H1 (cell line): ENCODE data around the gene SLC48A1. TPM values are rescaled to one million over a fixed set of nuclear protein-coding genes. Genes with fewer than 3 reads are reported as not detected.

Experiments
- CTCF ChIA-PET: fragments of 300-600 bp; sonication (Branson Sonifier 250); formaldehyde crosslinking; loops from one replicate; lab custom pipeline; 2021; ENCODE audit not compliant: partially characterized antibody; lab: Charles Lee
- POLR2A ChIA-PET: fragments of 300-600 bp; sonication (Branson Sonifier 250); formaldehyde crosslinking; loops from one replicate; lab custom pipeline; 2021; ENCODE audit warnings: inconsistent platforms; ENCODE audit not compliant: partially characterized antibody; lab: Charles Lee
- DNase-seq, 2 experiments: peaks; one replicate each; pipeline versions ENCODE4 v3.0.0 to v3.0.0-alpha.2; 2010 to 2022; ENCODE audit warnings: low spot score in 2 of 2, low read depth in 1 of 2, mixed read lengths in 1 of 2
- FAIRE-seq: peaks from 2 replicates; lab custom pipeline; 2011; peaks lifted over from hg19 to GRCh38; lab: Jason Lieb, UNC
- H2AFZ ChIP-seq: 2 replicates; pipeline ENCODE4 v1.8.1; 2012; ENCODE audit warnings: low read length, inconsistent platforms
- H2AK5ac ChIP-seq: 2 replicates; pipeline ENCODE4 v1.6.1; 2013; ENCODE audit warnings: low read depth, low read length
- H2BK120ac ChIP-seq: replicated peaks from 2 replicates; pipeline ENCODE3; 2013; ENCODE audit warnings: low read depth, low read length, inconsistent platforms
- H2BK12ac ChIP-seq: 2 replicates; pipeline ENCODE4 v1.6.1; 2013; ENCODE audit warnings: low read depth, low read length
- H2BK15ac ChIP-seq: 2 replicates; pipeline ENCODE4 v1.6.1; 2013; ENCODE audit warnings: low read length
- H2BK20ac ChIP-seq: 2 replicates; pipeline ENCODE4 v1.6.1; 2013; ENCODE audit warnings: low read length
- H2BK5ac ChIP-seq: 2 replicates; pipeline ENCODE4 v1.6.1; 2013; ENCODE audit warnings: low read depth, low read length
- H3K14ac ChIP-seq: 2 replicates; pipeline ENCODE4 v1.6.1; 2013; ENCODE audit warnings: inconsistent platforms; ENCODE audit not compliant: insufficient read length
- H3K18ac ChIP-seq: 2 replicates; pipeline ENCODE4 v1.6.1; 2013; ENCODE audit warnings: low read length; ENCODE audit errors: extremely low read depth
- H3K23ac ChIP-seq: 2 replicates; pipeline ENCODE4 v1.6.1; 2013; ENCODE audit warnings: inconsistent platforms; ENCODE audit not compliant: insufficient read length
- H3K23me2 ChIP-seq: 2 replicates; pipeline ENCODE4 v1.6.1; 2013; ENCODE audit warnings: low read depth, low read length
- H3K27ac ChIP-seq: 2 replicates; pipeline ENCODE4 v1.6.1; 2011; ENCODE audit warnings: low read depth, low read length, inconsistent platforms
- H3K27me3 ChIP-seq, 4 experiments: replicated peaks in 1 of 4; 1 replicate in 1 of 4; 2 replicates in 3 of 4; pipeline versions ENCODE4 v1.6.1 to v1.8.1; 2011 to 2013; ENCODE audit warnings: low read length in 3 of 4, mild to moderate bottlenecking in 3 of 4, inconsistent platforms in 2 of 4, mixed read lengths in 2 of 4, moderate library complexity in 1 of 4; ENCODE audit not compliant: control insufficient read depth in 3 of 4, insufficient read depth in 3 of 4; ENCODE audit errors: extremely low read depth in 1 of 4
- H3K36me3 ChIP-seq, 4 experiments: 2 replicates each; pipeline versions ENCODE4 v1.6.1 to v1.8.1; 2011 to 2013; ENCODE audit warnings: mild to moderate bottlenecking in 4 of 4, low read length in 3 of 4, moderate library complexity in 2 of 4, control low read depth in 1 of 4, inconsistent platforms in 1 of 4; ENCODE audit not compliant: insufficient read depth in 4 of 4, control insufficient read depth in 2 of 4
- H3K4ac ChIP-seq: replicated peaks from 2 replicates; pipeline ENCODE3; 2013; ENCODE audit warnings: low read length, low read depth, mixed read lengths, inconsistent platforms; ENCODE audit not compliant: insufficient read length
- H3K4me1 ChIP-seq, 4 experiments: replicated peaks in 1 of 4; 1 replicate in 1 of 4; 2 replicates in 3 of 4; pipeline versions ENCODE4 v1.6.1 to v1.8.1; 2011 to 2013; ENCODE audit warnings: low read length in 3 of 4, inconsistent platforms in 2 of 4, mixed read lengths in 1 of 4; ENCODE audit not compliant: insufficient read depth in 4 of 4, control insufficient read depth in 3 of 4
- H3K4me2 ChIP-seq, 2 experiments: 2 replicates each; pipeline versions ENCODE4 v1.6.1 to v1.8.1; 2011 to 2013; ENCODE audit warnings: low read depth in 2 of 2, low read length in 2 of 2, control low read depth in 1 of 2, inconsistent platforms in 1 of 2, mild to moderate bottlenecking in 1 of 2; ENCODE audit not compliant: insufficient read depth in 1 of 2
- H3K4me3 ChIP-seq, 4 experiments: fragments of 200-600, 300-600 bp in 1 of 4; sonication (generic), shearing (Covaris generic), sonication (Bioruptor Twin) in 1 of 4; 2 replicates each; pipeline versions ENCODE4 v1.5.1 to v1.8.1; 2011 to 2016; ENCODE audit warnings: low read length in 4 of 4, low read depth in 3 of 4, control low read depth in 2 of 4, inconsistent platforms in 2 of 4, mild to moderate bottlenecking in 2 of 4, mixed read lengths in 1 of 4, moderate library complexity in 1 of 4; ENCODE audit not compliant: insufficient read depth in 2 of 4; ENCODE audit errors: extremely low read depth in 1 of 4
- H3K56ac ChIP-seq: replicated peaks from 2 replicates; pipeline ENCODE3; 2013; ENCODE audit warnings: low read depth, mild to moderate bottlenecking, mixed read lengths, low read length, inconsistent platforms; ENCODE audit not compliant: insufficient read length
- H3K79me1 ChIP-seq: 2 replicates; pipeline ENCODE4 v1.6.1; 2013; ENCODE audit warnings: low read depth, low read length, control low read depth
- H3K79me2 ChIP-seq, 2 experiments: 2 replicates each; pipeline versions ENCODE4 v1.6.1 to v1.8.1; 2012 to 2013; ENCODE audit warnings: low read length in 2 of 2, mild to moderate bottlenecking in 2 of 2, inconsistent platforms in 1 of 2; ENCODE audit not compliant: insufficient read depth in 2 of 2, control insufficient read depth in 1 of 2
- H3K9ac ChIP-seq, 4 experiments: replicated peaks in 1 of 4; 1 replicate in 1 of 4; 2 replicates in 3 of 4; pipeline versions ENCODE4 v1.6.1 to v1.8.1; 2011 to 2013; ENCODE audit warnings: low read depth in 3 of 4, low read length in 3 of 4, control low read depth in 2 of 4, mild to moderate bottlenecking in 2 of 4, moderate library complexity in 2 of 4, inconsistent platforms in 1 of 4; ENCODE audit errors: extremely low read depth in 1 of 4
- H3K9me3 ChIP-seq, 2 experiments: 2 replicates each; pipeline versions ENCODE4 v1.6.1 to v1.8.1; 2012 to 2013; ENCODE audit warnings: mild to moderate bottlenecking in 2 of 2, moderate library complexity in 2 of 2, control low read depth in 1 of 2, inconsistent platforms in 1 of 2, low read depth in 1 of 2, low read length in 1 of 2, mixed read lengths in 1 of 2; ENCODE audit not compliant: insufficient read depth in 2 of 2
- H4K20me1 ChIP-seq, 2 experiments: replicated peaks in 1 of 2; 2 replicates each; pipeline versions ENCODE3 to v1.8.1; 2011 to 2013; ENCODE audit warnings: inconsistent platforms in 2 of 2, low read length in 2 of 2, mild to moderate bottlenecking in 1 of 2; ENCODE audit not compliant: insufficient read depth in 2 of 2, control insufficient read depth in 1 of 2
- H4K5ac ChIP-seq: 2 replicates; pipeline ENCODE4 v1.6.1; 2013; ENCODE audit warnings: low read length, low read depth, mixed read lengths, inconsistent platforms; ENCODE audit not compliant: insufficient read length
- H4K8ac ChIP-seq: 2 replicates; pipeline ENCODE4 v1.8.0; 2013; ENCODE audit warnings: mild to moderate bottlenecking, moderate library complexity, low read length, inconsistent platforms; ENCODE audit not compliant: insufficient read depth; ENCODE audit errors: extremely low read depth
- H4K91ac ChIP-seq: replicated peaks from 2 replicates; pipeline ENCODE3; 2013; ENCODE audit warnings: low read length, mixed read lengths, inconsistent platforms; ENCODE audit not compliant: insufficient read length
- BACH1 ChIP-seq: IDR thresholded peaks from 2 replicates; pipeline ENCODE4 v1.6.1; 2012; ENCODE audit warnings: low read length, improper control_type of control experiment
- CBX5 ChIP-seq: fragments of 300-800, 300-1000 bp; sonication (generic); IDR thresholded peaks from 2 replicates; pipeline ENCODE4 v1.7.1; 2016; ENCODE audit warnings: antibody characterized with exemption, low read length, low read depth
- EP300 ChIP-seq, 2 experiments: IDR thresholded peaks; 1 replicate in 1 of 2; 2 replicates in 1 of 2; pipeline ENCODE4 v1.6.1; 2011 to 2012; ENCODE audit warnings: low read depth in 2 of 2, low read length in 2 of 2, mild to moderate bottlenecking in 2 of 2, borderline replicate concordance in 1 of 2, inconsistent platforms in 1 of 2, moderate library complexity in 1 of 2
- KDM1A ChIP-seq: fragments of 200-600, 300-600 bp; sonication (generic); IDR thresholded peaks from 2 replicates; pipeline ENCODE4 v1.7.1; 2016; ENCODE audit warnings: mild to moderate bottlenecking, low read length, borderline replicate concordance
- POU5F1 ChIP-seq: IDR thresholded peaks from 2 replicates; pipeline ENCODE4 v1.6.1; 2011; ENCODE audit warnings: low read depth, mild to moderate bottlenecking, low read length, moderate library complexity
- SAP30 ChIP-seq: fragments of 300-600 bp; sonication (generic); IDR thresholded peaks from 2 replicates; pipeline ENCODE4 v1.7.1; 2012; ENCODE audit warnings: low read length, moderate library complexity, mild to moderate bottlenecking, inconsistent platforms; ENCODE audit not compliant: insufficient read depth, insufficient replicate concordance
- TEAD4 ChIP-seq: IDR thresholded peaks from 2 replicates; pipeline ENCODE4 v1.6.1; 2012; ENCODE audit warnings: low read depth, low read length, inconsistent platforms, mixed read lengths
- ZNF274 ChIP-seq: IDR thresholded peaks from 2 replicates; pipeline ENCODE4 v1.7.0; 2012; ENCODE audit warnings: low read length, borderline replicate concordance; ENCODE audit errors: extremely low read depth
- WGBS, 2 experiments: shearing (Covaris generic) in 1 of 2; methylation state at CpG; one replicate each; pipeline versions ENCODE4 v1.1.6 to v1.1.7; 2013 to 2015; ENCODE audit warnings: low lambda C conversion rate in 2 of 2, mixed read lengths in 2 of 2, inconsistent platforms in 1 of 2, low coverage in 1 of 2, missing lambda C conversion rate in 1 of 2; ENCODE audit not compliant: insufficient replicate concordance in 2 of 2, insufficient coverage in 1 of 2, insufficient read length in 1 of 2; ENCODE audit errors: extremely low coverage in 1 of 2, missing lambda C conversion rate in 1 of 2; 5-methylcytosine and 5-hydroxymethylcytosine counted together
- polyA plus RNA-seq, 7 experiments: library from polyadenylated mRNA; depleted of rRNA in 3 of 7; stranded (reverse) in 5 of 7; unstranded in 2 of 7; fragments of >200 nt in 5 of 7; fragments of 200-250 nt in 2 of 7; gene quantifications; 1 replicate in 5 of 7; 2 replicates in 1 of 7; 4 replicates in 1 of 7; pipeline versions ENCODE4 v1.2.1 to v1.2.3, GENCODE V29; 2011 to 2013; ENCODE audit warnings: missing spikeins in 2 of 7, mixed read lengths in 2 of 7
- total RNA-seq: library from RNA; stranded (reverse); fragmentation: NEBNext Ultra II Directional; extraction: Animal tissue kit (Norgen Biotek cat#: 25700); gene quantifications from 2 replicates; pipeline ENCODE4 v1.2.1, GENCODE V29; 2021
- TF ChIP-seq, protein P1 (sequence below): IDR thresholded peaks from 2 replicates; pipeline ENCODE4 v1.6.1; 2012; ENCODE audit warnings: inconsistent platforms

The SLC48A1 gene
- total and polyA plus RNA-seq, 2 of the 8 experiments (the other 6 are each of a cell fraction or from before 2014, with no cell fraction given): 9.5 to 14.1 TPM

DNA sequence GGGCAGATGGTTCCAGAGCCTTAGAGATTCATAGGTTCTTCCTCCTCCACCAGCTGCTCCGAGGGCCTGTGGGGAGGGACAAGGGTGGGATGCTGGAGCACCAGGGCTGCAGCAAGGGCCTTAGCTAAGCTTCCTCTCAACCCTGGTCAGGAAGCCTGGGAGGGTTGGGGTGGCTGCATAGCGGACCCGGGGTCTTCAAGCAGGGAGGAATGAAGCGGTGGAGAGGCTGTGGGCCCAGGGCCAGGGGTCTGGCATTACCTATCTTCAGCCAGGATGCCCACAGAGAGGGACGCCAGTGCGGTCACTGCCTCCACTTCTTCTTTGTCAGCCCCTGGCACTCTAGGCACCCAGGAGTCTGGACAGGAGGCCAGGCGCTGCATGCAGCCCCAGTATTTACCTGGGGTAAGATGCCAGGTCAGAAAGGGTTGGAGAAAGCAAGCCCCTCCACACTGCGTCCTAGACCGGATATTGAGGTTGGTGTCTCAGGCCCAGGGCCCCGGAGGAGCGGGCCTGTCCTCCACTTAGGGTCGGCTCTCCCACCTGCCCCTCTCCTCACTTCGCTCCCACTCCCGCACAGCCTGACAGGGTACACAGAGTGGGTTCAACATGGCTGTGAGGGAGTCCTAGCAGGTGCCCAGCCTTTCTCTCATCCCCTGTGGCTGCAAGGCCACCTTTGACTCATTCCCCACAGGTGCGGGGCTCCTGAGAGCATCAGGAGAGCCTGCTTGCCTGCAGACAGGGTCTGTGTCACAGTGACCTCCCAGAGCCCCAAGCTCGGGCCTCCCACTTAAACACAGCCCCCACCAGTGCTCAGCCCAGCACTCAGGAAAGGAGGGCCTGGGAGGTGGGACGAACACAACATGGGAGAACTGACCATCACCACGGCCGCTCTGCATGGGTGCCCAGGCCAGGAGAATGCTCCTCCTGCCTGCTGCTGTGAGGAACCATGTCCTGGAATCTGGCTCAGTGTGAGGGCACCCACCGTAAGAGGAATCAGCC is 11.1 kb downstream of the SLC48A1 start:
- Histone ChIP-seq H3K4me2 (no peak overlapping the region), H3K23me2 (peaks cover 2% of the 10 kb centered on the region; the same call in 1 of the 2 replicates), H3K23ac (no peak overlapping the region), H3K4ac (no peak overlapping the region), H3K56ac (no peak overlapping the region), H4K20me1 (peaks cover 0 to 34% of the 10 kb centered on the region in 2 experiments), H3K27me3 (peaks cover 0 to 5% (median 3%) of the 10 kb centered on the region in 4 experiments; a peak in 2 of 7 replicates), H3K14ac (no peak overlapping the region), H4K91ac (no peak overlapping the region), H3K27ac (no peak overlapping the region), H2AFZ (no peak overlapping the region), H4K5ac (no peak overlapping the region), H2BK20ac (no peak overlapping the region), H2BK15ac (no peak overlapping the region), H3K9me3 (no peaks in the 10 kb centered on the region), H3K18ac (no peak overlapping the region), H2BK5ac (no peak overlapping the region), H3K36me3 (peaks cover 27 to 42% (median 37%) of the 10 kb centered on the region in 4 experiments), H2BK120ac (no peak overlapping the region), H3K79me2 (no peaks in the 10 kb centered on the region), H2BK12ac (no peak overlapping the region), H3K9ac (no peak overlapping the region), H2AK5ac (no peak overlapping the region), H4K8ac (peak overlapping the region; percentile 79; the same call in 1 of the 2 replicates), H3K79me1 (no peaks in the 10 kb centered on the region), H3K4me1 (peaks cover 0 to 7% (median 3%) of the 10 kb centered on the region in 4 experiments; a peak in 5 of 7 replicates), H3K4me3 (no peak overlapping the region)
- ChIA-PET POLR2A (interaction anchor here (0.6 to 5.0 kb wide), 2 partner anchors 24 to 41 kb away, joined by 3 to 62 read pairs; no protein-coding TSS in a partner anchor), CTCF (interaction anchor here (1.0 to 58.8 kb wide), 5 partner anchors 12 to 121 kb away, joined by 3 to 2442 read pairs (median 318); partner anchors contain the start of genes ENDOU, RAPGEF3, RPAP3 and VDR)
- no peak for DNase-seq
- FAIRE-seq: no peak
- 89% methylated on average over 17 of the region's 20 CpGs; no CpG with 5 or more reads in 1 of the 2 experiments for WGBS, 2 experiments
- TF ChIP-seq EP300 (IDR thresholded peaks at IDR 0.05; ENCODE audit: borderline replicate concordance in 1 of 2, low read depth in 2 of 2, low read length in 2 of 2) (no peak), SAP30 (no peak), KDM1A (no peak), POU5F1 (no peak), CBX5 (no peak), ZNF274 (no peak), BACH1 (no peak), TEAD4 (no peak)
- TF ChIP-seq, protein P1, sequence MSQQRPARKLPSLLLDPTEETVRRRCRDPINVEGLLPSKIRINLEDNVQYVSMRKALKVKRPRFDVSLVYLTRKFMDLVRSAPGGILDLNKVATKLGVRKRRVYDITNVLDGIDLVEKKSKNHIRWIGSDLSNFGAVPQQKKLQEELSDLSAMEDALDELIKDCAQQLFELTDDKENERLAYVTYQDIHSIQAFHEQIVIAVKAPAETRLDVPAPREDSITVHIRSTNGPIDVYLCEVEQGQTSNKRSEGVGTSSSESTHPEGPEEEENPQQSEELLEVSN: no peak
